Epithelial cell of esophagus (primary cell): ENCODE measurements around the gene RAB5B.
"Not testable (repeated sequence)": the region's sequence is repeated elsewhere in the genome, so short reads cannot be mapped to it uniquely, and the experiment has no call there.

Experiments used
- DNase-seq: peaks from one replicate; pipeline ENCODE4 v3.0.0; 2010; ENCODE audit warnings: low read depth
- H3K4me3 ChIP-seq: 2 replicates; pipeline ENCODE4 v1.5.1; 2011; ENCODE audit warnings: mild to moderate bottlenecking, low read length, control low read depth
- TF ChIP-seq, protein P1 (sequence below): IDR thresholded peaks from 2 replicates; pipeline ENCODE4 v1.5.1; 2011; ENCODE audit warnings: low read depth, mild to moderate bottlenecking, low read length, control low read depth, inconsistent platforms; ENCODE audit not compliant: insufficient read depth; ENCODE audit errors: missing control alignments

Gene RAB5B

DNA sequence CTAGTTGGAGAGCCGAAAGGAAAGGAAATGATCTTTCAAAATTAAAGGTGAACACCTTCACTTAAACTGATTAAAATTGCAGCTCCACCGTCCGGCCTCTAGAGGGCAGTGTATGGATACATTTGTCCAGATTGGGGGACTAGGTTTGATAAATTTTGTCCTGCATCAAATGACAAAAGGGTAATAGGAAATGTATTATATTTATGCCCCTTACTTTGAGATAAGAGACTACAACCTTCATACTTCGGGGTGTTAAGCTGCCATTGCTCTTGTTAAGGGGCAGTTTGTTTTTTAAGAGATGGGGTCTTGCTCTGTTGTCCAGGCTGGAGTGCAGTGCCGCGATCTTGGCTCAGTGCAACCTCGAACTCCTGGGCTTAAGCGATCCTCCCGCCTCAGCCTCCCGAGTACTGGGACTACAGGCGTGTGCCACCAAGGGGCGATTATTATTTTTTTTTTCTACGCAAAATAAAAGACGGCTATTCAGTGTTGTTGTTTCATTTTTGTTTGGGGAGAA lies 22.4 kb downstream of the RAB5B start:
- H3K4me3 ChIP-seq: peak overlapping the region; percentile 81
- peak; percentile 70 for DNase-seq
- TF ChIP-seq, protein P1, sequence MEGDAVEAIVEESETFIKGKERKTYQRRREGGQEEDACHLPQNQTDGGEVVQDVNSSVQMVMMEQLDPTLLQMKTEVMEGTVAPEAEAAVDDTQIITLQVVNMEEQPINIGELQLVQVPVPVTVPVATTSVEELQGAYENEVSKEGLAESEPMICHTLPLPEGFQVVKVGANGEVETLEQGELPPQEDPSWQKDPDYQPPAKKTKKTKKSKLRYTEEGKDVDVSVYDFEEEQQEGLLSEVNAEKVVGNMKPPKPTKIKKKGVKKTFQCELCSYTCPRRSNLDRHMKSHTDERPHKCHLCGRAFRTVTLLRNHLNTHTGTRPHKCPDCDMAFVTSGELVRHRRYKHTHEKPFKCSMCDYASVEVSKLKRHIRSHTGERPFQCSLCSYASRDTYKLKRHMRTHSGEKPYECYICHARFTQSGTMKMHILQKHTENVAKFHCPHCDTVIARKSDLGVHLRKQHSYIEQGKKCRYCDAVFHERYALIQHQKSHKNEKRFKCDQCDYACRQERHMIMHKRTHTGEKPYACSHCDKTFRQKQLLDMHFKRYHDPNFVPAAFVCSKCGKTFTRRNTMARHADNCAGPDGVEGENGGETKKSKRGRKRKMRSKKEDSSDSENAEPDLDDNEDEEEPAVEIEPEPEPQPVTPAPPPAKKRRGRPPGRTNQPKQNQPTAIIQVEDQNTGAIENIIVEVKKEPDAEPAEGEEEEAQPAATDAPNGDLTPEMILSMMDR: peak; percentile 88

DNA sequence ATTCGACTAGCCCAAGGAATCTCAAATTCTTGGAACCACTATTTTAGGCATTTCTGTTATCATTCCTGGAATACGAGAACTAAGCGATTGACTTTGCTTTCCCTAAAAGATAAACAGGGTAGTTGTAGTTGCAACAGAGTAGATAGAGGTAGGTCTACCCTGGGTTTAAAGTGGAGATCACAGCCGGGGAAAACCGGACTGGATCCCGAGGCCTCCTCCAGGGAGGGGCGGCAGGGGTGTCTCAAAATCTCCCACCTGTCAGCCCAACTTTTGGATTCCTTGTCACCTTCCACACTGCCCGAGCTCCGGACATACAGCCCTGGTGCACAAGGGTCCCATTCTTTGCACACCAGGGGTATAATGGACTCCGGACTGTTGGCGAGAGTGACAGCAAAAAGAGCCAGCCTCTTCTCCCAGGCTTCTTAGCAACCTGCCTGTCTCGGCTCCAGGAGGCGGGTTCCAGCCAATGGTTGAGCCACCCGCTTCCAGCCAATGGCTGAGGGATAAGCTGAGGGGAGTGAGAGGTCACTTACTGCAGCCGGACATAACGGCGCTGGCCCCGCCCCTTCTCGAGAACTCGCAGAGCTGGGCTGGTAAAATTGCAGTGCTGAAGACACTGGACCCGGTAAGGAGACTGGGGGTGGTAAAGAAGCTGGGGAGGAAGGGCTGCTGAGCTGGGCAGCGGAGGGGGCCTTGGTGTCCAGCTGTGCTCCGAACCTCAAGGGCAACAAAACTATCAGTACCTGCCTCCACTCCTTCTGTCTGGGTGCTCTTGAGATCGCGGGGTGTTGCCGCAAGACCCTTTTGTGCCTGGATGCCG lies 23.0 kb downstream of the RAB5B start, which contains the start of gene SUOX:
SUOX (plus strand) TSS at position 562 of the 820 bp plus-strand sequence. CDS start 4,946 bp downstream, outside the sequence.
- TF ChIP-seq, protein P1: no peak
- DNase-seq: peak; percentile 94
- peak within 1 kb of the TSS; percentile 81 for H3K4me3 ChIP-seq

DNA sequence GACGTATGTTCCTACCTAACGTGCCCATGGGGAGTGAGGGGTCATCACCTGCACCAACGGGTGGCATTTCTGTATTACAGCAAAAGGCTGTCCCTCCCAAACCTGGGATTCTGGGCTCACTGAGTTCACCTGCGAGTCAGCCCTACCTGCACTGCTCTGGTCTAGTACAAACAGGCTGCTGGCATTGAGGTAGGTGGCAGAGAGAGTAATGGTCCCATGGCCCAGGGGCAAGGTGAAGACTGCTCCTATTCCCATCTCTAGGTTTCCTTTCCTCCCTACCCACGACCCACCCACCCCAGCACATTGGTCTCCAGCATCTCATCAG lies 23.6 kb downstream of the RAB5B start:
- TF ChIP-seq, protein P1: no peak
- H3K4me3 ChIP-seq: peak overlapping the region; percentile 81
- peak; percentile 17 for DNase-seq

DNA sequence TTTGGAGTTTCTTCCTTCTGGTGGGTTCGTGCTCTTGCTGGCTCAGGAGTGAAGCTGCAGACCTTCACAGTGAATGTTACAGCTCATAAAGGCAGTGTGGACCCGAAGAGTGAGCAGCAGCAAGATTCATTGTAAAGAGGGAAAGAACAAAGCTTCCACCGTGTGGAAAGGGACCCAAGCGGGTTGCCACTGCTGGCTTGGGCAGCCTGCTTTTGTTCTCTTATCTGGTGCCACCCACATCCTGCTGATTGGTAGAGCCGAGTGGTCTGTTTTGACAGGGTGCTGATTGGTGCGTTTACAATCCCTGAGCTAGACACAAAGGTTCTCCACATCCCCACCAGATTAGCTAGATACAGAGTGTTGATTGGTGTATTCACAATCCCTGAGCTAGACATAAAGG lies 25.6 kb downstream of the RAB5B start:
- not testable (repeated sequence) for H3K4me3 ChIP-seq, DNase-seq

DNA sequence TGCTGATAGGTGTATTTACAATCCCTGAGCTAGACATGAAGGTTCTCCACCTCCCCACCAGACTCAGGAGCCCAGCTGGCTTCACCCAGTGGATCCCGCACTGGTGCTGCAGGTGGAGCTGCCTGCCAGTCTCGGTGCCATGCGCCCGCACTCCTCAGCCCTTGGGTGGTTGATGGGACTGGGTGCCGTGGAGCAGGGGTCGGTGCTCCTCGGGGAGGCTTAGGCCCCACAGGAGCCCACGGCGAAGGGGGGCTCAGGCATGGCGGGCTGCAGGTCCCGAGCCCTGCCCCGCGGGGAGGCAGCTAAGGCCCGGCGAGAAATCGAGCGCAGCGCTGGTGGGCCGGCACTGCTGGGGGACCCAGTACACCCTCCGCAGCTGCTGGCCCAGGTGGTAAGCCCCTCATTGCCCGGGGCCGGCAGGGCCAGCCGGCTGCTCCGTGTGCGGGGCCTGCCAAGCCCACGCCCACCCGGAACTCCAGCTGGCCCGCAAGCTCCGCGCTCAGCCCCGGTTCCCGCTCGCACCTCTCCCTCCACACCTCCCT lies 26.2 kb downstream of the RAB5B start:
- not testable (repeated sequence) for DNase-seq, H3K4me3 ChIP-seq

DNA sequence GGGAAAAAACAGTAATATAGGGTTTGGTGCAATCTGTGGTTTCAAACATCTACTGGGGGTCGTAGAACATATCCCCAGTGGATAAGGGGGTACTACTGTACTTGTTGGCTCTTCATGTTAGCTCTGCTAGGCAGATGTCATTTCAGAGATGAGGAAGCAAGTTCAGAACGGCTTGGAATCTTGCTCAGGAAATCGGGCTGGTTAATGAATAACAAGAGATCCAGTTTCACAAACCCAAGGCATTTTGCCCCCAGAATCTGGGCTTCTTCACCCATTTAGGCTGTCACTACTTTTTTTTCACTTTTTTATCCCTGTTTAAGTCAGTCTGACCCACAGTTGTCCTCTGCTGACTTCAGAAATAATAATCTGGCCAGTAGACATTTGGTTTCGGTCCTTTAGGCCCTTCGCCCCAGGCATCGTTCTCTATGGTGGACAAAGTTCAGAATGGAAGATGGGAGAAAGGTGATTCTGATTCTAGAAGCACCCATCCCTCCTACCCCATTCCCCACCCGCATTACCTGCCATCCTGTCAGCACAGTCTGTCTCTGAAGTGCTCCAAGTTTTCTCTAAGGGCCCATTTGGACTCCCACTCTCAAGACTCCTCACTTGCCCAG lies 27.7 kb downstream of the RAB5B start:
- TF ChIP-seq, protein P1: no peak

DNA sequence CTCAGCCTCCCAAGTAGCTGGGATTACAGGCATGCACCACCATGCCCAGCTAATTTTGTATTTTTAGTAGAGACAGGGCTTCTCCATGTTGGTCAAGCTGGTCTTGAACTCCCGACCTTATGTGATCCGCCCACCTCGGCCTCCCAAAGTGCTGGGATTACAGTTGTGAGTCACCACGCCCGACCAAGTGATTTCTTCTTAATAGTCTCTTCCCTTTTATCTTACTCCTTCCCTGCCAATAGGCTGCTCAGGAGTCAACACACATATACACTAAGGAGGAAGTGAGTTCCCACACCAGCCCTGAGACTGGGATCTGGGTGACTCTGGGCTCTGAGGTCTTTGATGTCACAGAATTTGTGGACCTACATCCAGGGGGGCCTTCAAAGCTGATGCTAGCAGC lies 29.5 kb downstream of the RAB5B start:
- DNase-seq, H3K4me3 ChIP-seq: not testable (repeated sequence)

More for the DNA sequence above, 27.7 kb downstream of the RAB5B start:
- no peak overlapping the region for H3K4me3 ChIP-seq
- DNase-seq: no peak

DNA sequence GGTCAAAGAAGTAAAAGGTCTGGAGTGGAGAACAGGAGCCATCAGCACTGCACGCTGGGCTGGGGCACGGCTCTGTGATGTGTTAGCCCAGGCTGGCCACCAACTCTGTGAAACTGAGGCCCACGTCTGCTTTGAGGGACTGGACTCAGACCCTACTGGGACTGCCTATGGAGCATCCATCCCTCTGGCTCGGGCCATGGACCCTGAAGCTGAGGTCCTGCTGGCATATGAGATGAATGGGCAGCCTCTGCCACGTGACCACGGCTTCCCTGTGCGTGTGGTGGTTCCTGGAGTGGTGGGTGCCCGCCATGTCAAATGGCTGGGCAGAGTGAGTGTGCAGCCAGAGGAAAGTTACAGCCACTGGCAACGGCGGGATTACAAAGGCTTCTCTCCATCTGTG lies 30.3 kb downstream of the RAB5B start:
- TF ChIP-seq, protein P1: no peak
- DNase-seq: no peak
- H3K4me3 ChIP-seq: no peak overlapping the region
